ENCODE data around the gene KCTD5.

The KCTD5 gene

GRCh38 chr16:2704166-2704982, 22.1 kb downstream of the KCTD5 start:
- H3K27me3 ChIP-seq (ENCODE audit: insufficient read depth, low read length) = no peaks in the 10 kb centered on the region
- no peaks in the 10 kb centered on the region for H3K9me3 ChIP-seq (ENCODE audit: low read length)
- no peaks in the 10 kb centered on the region for H3K4me1 ChIP-seq (ENCODE audit: insufficient read depth, low read length)
- H2AFZ ChIP-seq (ENCODE audit: low read depth, low read length) = no peak overlapping the region
- no peak overlapping the region for H3K4me3 ChIP-seq (ENCODE audit: low read length)
- H3K36me3 ChIP-seq (ENCODE audit: insufficient read depth, low read length) = peaks cover 67% of the 10 kb centered on the region

DNA sequence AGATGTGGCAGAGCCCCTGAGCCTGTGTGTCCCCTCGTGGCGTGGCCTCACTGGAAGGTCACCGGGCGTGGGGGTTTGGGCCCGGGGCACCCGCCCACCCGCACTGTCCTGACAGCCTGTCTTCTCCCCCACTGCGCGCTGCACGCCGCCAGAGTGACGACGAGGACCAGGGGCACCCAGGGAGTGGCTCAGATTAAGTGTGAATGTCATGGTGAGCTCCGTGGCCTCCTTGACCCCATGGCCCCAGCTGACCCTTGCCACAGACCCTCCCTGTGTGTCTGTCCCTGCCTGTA, 22.6 kb downstream of the KCTD5 start:
- Histone ChIP-seq H2AFZ (ENCODE audit: low read depth, low read length) (no peak overlapping the region), H3K4me3 (ENCODE audit: low read length) (no peak overlapping the region), H3K9me3 (ENCODE audit: low read length) (no peaks in the 10 kb centered on the region), H3K27me3 (ENCODE audit: insufficient read depth, low read length) (no peaks in the 10 kb centered on the region), H3K36me3 (ENCODE audit: insufficient read depth, low read length) (peaks cover 62% of the 10 kb centered on the region), H3K4me1 (ENCODE audit: insufficient read depth, low read length) (no peaks in the 10 kb centered on the region)

DNA sequence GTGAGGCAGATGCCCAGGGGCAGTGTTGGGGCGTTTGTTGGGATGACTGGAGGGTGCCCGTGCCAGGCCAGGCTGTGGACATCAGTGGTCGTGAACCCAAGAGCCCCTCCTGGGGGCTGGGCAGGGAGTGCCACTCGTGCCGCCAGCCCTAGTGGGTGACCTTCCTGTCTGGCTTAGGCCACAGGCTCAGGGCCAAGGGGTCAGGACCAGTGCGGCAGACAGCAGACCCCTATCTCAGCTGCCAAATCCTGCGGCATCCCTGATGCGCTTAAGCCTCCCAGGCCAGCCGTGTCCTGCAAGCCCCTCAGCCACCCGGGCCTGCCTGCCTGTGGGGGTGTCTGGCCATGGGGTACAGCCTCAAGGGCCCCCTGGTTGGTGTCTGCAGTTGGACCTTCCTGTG, 23.0 kb downstream of the KCTD5 start:
- Histone ChIP-seq H2AFZ (ENCODE audit: low read depth, low read length) (no peak overlapping the region), H3K27me3 (ENCODE audit: insufficient read depth, low read length) (no peaks in the 10 kb centered on the region), H3K4me1 (ENCODE audit: insufficient read depth, low read length) (no peaks in the 10 kb centered on the region), H3K36me3 (ENCODE audit: insufficient read depth, low read length) (peaks cover 58% of the 10 kb centered on the region), H3K4me3 (ENCODE audit: low read length) (no peak overlapping the region), H3K9me3 (ENCODE audit: low read length) (no peaks in the 10 kb centered on the region)

- H3K36me3 ChIP-seq (ENCODE audit: insufficient read depth, low read length) = peaks cover 57% of the 10 kb centered on the region
- H3K9me3 ChIP-seq (ENCODE audit: low read length) = no peaks in the 10 kb centered on the region
- no peak overlapping the region for H3K4me3 ChIP-seq (ENCODE audit: low read length)
- H2AFZ ChIP-seq (ENCODE audit: low read depth, low read length) = no peak overlapping the region
- no peaks in the 10 kb centered on the region for H3K4me1 ChIP-seq (ENCODE audit: insufficient read depth, low read length)
- no peaks in the 10 kb centered on the region for H3K27me3 ChIP-seq (ENCODE audit: insufficient read depth, low read length)
Observed at GRCh38 chr16:2706085-2706484, 23.8 kb downstream of the KCTD5 start.

DNA sequence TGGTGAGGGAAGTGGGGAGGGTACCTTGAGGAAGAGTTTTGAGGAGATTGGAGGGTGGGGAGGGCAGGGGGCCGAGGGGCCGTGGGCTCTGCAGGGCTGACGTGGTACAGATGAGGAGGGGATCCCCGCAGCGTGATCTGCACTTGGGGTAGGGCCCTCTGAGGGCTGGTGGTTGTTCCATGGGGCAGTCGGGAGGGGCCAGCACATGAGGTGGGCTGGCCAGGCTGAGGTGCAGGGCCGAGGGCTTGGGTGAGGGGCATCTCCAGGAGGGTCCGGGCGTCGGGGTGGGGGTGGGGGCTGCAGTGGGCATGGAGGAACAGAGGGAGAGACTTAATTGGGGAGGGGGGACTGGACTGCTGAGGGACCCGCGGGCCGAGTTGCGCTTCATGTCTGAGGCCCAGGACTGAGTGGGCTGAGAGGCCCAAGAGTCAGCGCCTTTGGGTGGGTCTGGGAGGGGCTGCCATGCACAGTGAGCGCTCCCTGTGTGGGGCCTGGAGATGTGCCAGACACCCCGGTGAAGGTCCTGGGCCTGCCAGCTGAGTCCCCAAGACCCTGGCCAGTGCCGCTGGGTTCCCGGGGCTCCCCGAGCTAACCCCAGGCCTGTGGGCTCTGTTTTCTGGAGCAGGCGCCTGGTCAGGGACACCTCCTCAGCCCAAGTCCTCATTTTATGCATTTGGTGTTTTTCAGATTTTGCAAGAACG, 24.4 kb downstream of the KCTD5 start:
- peaks cover 52% of the 10 kb centered on the region for H3K36me3 ChIP-seq (ENCODE audit: insufficient read depth, low read length)

GRCh38 chr16:2707368-2708289, 25.3 kb downstream of the KCTD5 start:
- no peak overlapping the region for H2AFZ ChIP-seq (ENCODE audit: low read depth, low read length)

More for the DNA sequence above, 24.4 kb downstream of the KCTD5 start:
- Histone ChIP-seq H3K9me3 (ENCODE audit: low read length) (no peaks in the 10 kb centered on the region), H3K4me3 (ENCODE audit: low read length) (no peak overlapping the region), H3K4me1 (ENCODE audit: insufficient read depth, low read length) (no peaks in the 10 kb centered on the region), H3K27me3 (ENCODE audit: insufficient read depth, low read length) (no peaks in the 10 kb centered on the region), H2AFZ (ENCODE audit: low read depth, low read length) (no peak overlapping the region)

GRCh38 chr16:2708290-2708639, 25.9 kb downstream of the KCTD5 start:
- Histone ChIP-seq H3K9me3 (ENCODE audit: low read length) (no peaks in the 10 kb centered on the region), H3K4me1 (ENCODE audit: insufficient read depth, low read length) (no peaks in the 10 kb centered on the region), H3K36me3 (ENCODE audit: insufficient read depth, low read length) (peaks cover 40% of the 10 kb centered on the region), H2AFZ (ENCODE audit: low read depth, low read length) (no peak overlapping the region), H3K4me3 (ENCODE audit: low read length) (no peak overlapping the region), H3K27me3 (ENCODE audit: insufficient read depth, low read length) (no peaks in the 10 kb centered on the region)

More at GRCh38 chr16:2707368-2708289, 25.3 kb downstream of the KCTD5 start:
- Histone ChIP-seq H3K27me3 (ENCODE audit: insufficient read depth, low read length) (no peaks in the 10 kb centered on the region), H3K4me3 (ENCODE audit: low read length) (no peak overlapping the region), H3K4me1 (ENCODE audit: insufficient read depth, low read length) (no peaks in the 10 kb centered on the region), H3K9me3 (ENCODE audit: low read length) (no peaks in the 10 kb centered on the region), H3K36me3 (ENCODE audit: insufficient read depth, low read length) (peaks cover 45% of the 10 kb centered on the region)

DNA sequence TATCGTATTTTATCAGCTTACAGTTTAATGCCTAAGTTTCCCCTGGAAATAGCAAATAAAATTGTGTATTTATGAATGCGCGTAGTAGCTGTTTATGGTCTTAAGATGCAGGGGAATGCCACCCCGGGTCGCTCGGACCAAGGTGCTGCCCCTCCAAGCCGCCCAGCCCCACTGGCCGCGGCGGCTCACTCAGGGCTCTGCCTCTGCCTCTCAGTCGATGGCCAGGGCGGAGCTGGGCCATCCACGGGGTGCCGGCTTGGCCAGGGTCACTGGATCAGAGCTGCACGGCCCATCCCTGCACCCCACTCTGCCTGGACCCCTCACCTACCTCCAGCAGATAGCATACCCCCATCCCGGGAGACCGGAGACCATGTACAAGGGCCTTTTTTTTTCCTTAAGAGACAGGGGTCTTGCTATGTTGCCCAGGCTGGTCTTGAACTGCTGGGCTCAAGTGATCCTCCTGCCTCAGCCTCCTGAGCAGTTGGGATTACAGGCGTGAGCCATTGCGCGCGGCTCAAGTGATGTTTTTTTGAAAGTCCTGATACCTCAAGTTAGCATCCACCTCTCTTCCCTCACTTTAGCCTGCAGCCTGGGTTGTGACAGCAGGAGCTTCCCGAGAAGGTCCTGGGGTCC, 26.7 kb downstream of the KCTD5 start:
- Histone ChIP-seq H3K36me3 (ENCODE audit: insufficient read depth, low read length) (peaks cover 42% of the 10 kb centered on the region), H2AFZ (ENCODE audit: low read depth, low read length) (no peak overlapping the region)

DNA sequence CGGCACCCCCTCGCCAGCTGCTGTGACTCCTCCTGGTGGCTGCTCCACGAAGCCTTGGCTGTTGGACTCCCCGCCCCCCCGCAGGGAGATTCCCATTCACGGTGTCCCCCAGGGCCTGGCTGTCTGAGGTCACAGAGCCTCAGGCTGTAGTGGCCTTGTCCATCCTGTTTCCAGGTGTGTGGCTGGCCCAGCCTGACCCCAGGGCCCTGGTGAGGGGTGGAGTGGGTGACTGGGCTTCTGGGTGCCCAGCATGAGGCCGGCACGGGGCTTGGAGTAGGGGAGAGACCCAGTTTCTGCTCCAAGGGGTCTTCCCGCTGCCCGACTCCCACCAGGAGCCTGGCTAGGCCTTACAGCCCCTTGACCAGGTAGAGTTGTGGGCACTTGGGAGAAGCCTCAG, 27.3 kb downstream of the KCTD5 start:
- Histone ChIP-seq H3K9me3 (ENCODE audit: low read length) (no peaks in the 10 kb centered on the region), H3K27me3 (ENCODE audit: insufficient read depth, low read length) (no peaks in the 10 kb centered on the region), H3K4me3 (ENCODE audit: low read length) (no peak overlapping the region), H2AFZ (ENCODE audit: low read depth, low read length) (no peak overlapping the region), H3K36me3 (ENCODE audit: insufficient read depth, low read length) (peaks cover 42% of the 10 kb centered on the region), H3K4me1 (ENCODE audit: insufficient read depth, low read length) (no peaks in the 10 kb centered on the region)

More for the DNA sequence above, 26.7 kb downstream of the KCTD5 start:
- H3K9me3 ChIP-seq (ENCODE audit: low read length) = no peaks in the 10 kb centered on the region
- H3K4me1 ChIP-seq (ENCODE audit: insufficient read depth, low read length) = no peaks in the 10 kb centered on the region
- H3K27me3 ChIP-seq (ENCODE audit: insufficient read depth, low read length) = no peaks in the 10 kb centered on the region
- no peak overlapping the region for H3K4me3 ChIP-seq (ENCODE audit: low read length)

DNA sequence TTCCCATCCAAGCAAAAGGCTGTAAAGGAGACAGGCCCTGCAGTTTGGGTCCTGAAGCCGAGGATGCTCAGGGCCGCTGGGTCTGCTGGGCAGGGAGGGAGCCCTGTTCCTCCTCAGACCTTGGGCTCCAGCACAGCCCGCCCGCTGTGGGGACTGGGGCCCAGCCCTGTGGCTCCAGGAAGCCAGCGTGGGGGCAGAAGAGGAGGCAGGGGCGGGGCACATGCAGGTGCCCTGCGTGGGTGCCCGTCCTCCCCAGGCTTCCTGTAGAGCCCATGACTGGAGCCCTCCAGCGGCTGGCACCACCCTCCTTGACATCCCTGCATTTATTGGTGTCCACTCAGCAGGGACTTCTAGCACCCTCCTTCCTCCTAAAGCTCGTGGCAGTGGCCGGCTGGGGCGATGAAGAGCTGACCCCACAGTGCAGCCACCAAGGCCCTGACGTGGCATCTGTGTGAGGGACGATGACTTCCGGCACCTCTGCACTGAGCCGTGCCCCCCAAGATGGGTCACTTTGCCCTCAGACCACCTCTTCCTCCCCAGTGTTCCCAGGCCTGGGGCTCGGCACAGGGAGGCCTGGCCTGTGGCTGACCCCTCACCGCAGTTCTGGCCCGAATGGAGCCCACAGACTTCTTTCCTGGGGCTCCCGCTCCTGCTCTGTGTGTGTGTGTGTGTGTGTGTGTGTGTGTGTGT, 27.8 kb downstream of the KCTD5 start:
- Histone ChIP-seq H3K36me3 (ENCODE audit: insufficient read depth, low read length) (peaks cover 36% of the 10 kb centered on the region), H3K4me1 (ENCODE audit: insufficient read depth, low read length) (no peaks in the 10 kb centered on the region), H2AFZ (ENCODE audit: low read depth, low read length) (no peak overlapping the region), H3K27me3 (ENCODE audit: insufficient read depth, low read length) (no peaks in the 10 kb centered on the region), H3K4me3 (ENCODE audit: low read length) (no peak overlapping the region), H3K9me3 (ENCODE audit: low read length) (no peaks in the 10 kb centered on the region)

- H2AFZ ChIP-seq (ENCODE audit: low read depth, low read length) = no peak overlapping the region
- no peak overlapping the region for H3K4me3 ChIP-seq (ENCODE audit: low read length)
- no peaks in the 10 kb centered on the region for H3K4me1 ChIP-seq (ENCODE audit: insufficient read depth, low read length)
- H3K36me3 ChIP-seq (ENCODE audit: insufficient read depth, low read length) = peaks cover 31% of the 10 kb centered on the region
- no peaks in the 10 kb centered on the region for H3K9me3 ChIP-seq (ENCODE audit: low read length)
- H3K27me3 ChIP-seq (ENCODE audit: insufficient read depth, low read length) = no peaks in the 10 kb centered on the region
Observed at GRCh38 chr16:2710711-2711231, 28.4 kb downstream of the KCTD5 start.

DNA sequence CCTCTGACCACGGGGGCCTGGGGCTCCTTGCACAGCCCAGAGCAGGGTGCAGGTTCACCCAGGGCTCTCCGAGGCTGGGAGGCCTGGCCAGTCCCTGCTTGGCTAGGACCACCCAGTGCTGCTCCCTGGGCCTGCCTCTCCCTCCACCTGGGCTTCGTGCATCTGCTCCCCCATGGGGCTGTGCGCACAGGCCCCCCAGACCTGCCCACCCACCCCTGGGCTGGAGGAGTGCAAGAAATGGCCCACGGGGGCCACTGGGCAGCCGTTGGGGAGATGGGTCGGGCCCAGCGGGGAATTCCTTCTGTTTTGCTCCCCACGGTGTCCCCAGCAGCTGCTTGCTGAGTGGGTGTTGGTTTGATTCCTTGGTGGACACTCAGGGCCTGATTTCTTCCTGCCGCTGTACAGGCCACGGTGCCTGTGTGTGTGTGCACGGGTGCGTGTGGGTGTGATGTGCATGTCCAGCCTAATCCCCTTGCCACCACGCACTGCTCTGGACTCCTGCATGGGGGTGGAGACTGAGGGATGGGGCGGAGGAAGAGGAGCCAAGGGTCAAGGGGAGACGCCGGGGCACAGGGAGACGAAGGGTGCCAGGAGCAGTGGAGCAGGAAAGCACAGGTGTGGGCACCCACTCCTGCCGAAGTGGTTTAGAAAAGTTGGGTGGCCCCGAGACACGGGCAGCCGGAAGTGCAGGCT, 29.2 kb downstream of the KCTD5 start:
- H3K36me3 ChIP-seq (ENCODE audit: insufficient read depth, low read length) = peaks cover 25% of the 10 kb centered on the region
- no peaks in the 10 kb centered on the region for H3K9me3 ChIP-seq (ENCODE audit: low read length)
- H2AFZ ChIP-seq (ENCODE audit: low read depth, low read length) = no peak overlapping the region
- no peaks in the 10 kb centered on the region for H3K27me3 ChIP-seq (ENCODE audit: insufficient read depth, low read length)
- H3K4me1 ChIP-seq (ENCODE audit: insufficient read depth, low read length) = no peaks in the 10 kb centered on the region
- H3K4me3 ChIP-seq (ENCODE audit: low read length) = no peak overlapping the region
